ENCODE measurements around the gene AIG1. TPM values are rescaled to one million over a fixed set of nuclear protein-coding genes. Genes with fewer than 3 reads are reported as not detected.

Gene AIG1
- total RNA-seq, 1 experiment from 2014 or later: 51.1 TPM

DNA sequence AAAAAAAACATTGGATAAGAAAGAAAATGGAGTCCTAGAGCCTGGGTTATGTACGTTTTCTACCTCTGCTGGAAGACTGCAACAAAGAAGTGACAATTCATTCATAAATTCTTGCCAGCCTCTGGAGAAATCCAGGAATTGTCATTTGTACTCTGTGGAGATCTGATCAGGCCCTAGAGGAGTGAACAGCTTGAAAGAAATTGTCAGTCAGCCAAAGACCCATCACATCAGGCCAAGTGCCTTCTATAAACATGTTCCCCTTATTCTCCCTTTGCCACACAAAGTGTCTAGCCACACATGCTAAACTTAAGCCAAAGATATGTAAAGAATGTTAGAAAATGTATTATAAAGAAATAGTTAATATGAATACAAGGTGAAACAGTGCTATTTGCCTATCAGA is 237.4 kb downstream of the AIG1 start:
- BruUV-seq (replicated peaks): no TSS peak
- Histone ChIP-seq H3K4me1 (ENCODE audit: control insufficient read depth in 1 of 2, insufficient read depth in 2 of 2, low read length in 2 of 2) (no peaks in the 10 kb centered on the region), H3K79me2 (ENCODE audit: insufficient read depth, low read length) (no peaks in the 10 kb centered on the region), H4K20me1 (ENCODE audit: insufficient read depth) (no peaks in the 10 kb centered on the region), H3K9ac (ENCODE audit: low read length) (no peak overlapping the region), H2AFZ (ENCODE audit: low read depth, low read length, poor library complexity, severe bottlenecking) (no peak overlapping the region), H3K4me2 (ENCODE audit: low read length) (no peak overlapping the region), H3K9me3 (ENCODE audit: control insufficient read depth in 1 of 2, insufficient read depth in 1 of 2, low read depth in 1 of 2, low read length in 2 of 2) (no peaks in the 10 kb centered on the region), H3K9me2 (ENCODE audit: insufficient read depth) (no peaks in the 10 kb centered on the region), H3K27ac (ENCODE audit: low read depth, low read length) (no peak overlapping the region), H3K36me3 (ENCODE audit: control insufficient read depth in 1 of 2, insufficient read depth in 2 of 2, low read length in 2 of 2) (no peaks in the 10 kb centered on the region), H3K4me3 (replicated peaks in 1 of 2; ENCODE audit: low read depth in 1 of 2, low read length in 2 of 2) (no peak overlapping the region), H3K27me3 (ENCODE audit: insufficient read depth, low read length) (no peaks in the 10 kb centered on the region)
- ChIA-PET CTCF (no interaction called here), RAD21 (ENCODE audit: low non-redundant PET in 1 of 2, low total read pairs in 2 of 2, uncharacterized antibody in 2 of 2, unreplicated experiment in 2 of 2) (no interaction called here), POLR2A (no interaction called here)
- TF ChIP-seq POLR2AphosphoS5 (IDR thresholded peaks at IDR 0.05; ENCODE audit: low read depth, low read length) (no peak), SP1 (IDR thresholded peaks at IDR 0.05; ENCODE audit: low read depth) (no peak), SRF (IDR thresholded peaks at IDR 0.05; ENCODE audit: low read depth) (no peak), EZH2 (IDR thresholded peaks at IDR 0.05) (no peak), EGR1 (IDR thresholded peaks at IDR 0.05; ENCODE audit: low read depth) (no peak), POLR2A (IDR thresholded peaks at IDR 0.05; ENCODE audit: borderline replicate concordance, extremely low read depth, insufficient read depth, insufficient read length) (no peak), ELF1 (IDR thresholded peaks at IDR 0.05; ENCODE audit: borderline replicate concordance, low read depth) (no peak)
- TF ChIP-seq, protein P1, sequence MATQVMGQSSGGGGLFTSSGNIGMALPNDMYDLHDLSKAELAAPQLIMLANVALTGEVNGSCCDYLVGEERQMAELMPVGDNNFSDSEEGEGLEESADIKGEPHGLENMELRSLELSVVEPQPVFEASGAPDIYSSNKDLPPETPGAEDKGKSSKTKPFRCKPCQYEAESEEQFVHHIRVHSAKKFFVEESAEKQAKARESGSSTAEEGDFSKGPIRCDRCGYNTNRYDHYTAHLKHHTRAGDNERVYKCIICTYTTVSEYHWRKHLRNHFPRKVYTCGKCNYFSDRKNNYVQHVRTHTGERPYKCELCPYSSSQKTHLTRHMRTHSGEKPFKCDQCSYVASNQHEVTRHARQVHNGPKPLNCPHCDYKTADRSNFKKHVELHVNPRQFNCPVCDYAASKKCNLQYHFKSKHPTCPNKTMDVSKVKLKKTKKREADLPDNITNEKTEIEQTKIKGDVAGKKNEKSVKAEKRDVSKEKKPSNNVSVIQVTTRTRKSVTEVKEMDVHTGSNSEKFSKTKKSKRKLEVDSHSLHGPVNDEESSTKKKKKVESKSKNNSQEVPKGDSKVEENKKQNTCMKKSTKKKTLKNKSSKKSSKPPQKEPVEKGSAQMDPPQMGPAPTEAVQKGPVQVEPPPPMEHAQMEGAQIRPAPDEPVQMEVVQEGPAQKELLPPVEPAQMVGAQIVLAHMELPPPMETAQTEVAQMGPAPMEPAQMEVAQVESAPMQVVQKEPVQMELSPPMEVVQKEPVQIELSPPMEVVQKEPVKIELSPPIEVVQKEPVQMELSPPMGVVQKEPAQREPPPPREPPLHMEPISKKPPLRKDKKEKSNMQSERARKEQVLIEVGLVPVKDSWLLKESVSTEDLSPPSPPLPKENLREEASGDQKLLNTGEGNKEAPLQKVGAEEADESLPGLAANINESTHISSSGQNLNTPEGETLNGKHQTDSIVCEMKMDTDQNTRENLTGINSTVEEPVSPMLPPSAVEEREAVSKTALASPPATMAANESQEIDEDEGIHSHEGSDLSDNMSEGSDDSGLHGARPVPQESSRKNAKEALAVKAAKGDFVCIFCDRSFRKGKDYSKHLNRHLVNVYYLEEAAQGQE (IDR thresholded peaks at IDR 0.05; ENCODE audit: low read depth): no peak
- intact Hi-C loops (cut with micrococcal nuclease): no loop called here
- DNase-seq (ENCODE audit: low read depth, low spot score): no peak
- no peak for ATAC-seq
